ENCODE measurements around the gene ABHD16A. TPM values are rescaled to one million over a fixed set of nuclear protein-coding genes. Genes with fewer than 3 reads are reported as not detected.
"Not testable (repeated sequence)": the region's sequence is repeated elsewhere in the genome, so short reads cannot be mapped to it uniquely, and the experiment has no call there.

ABHD16A gene
- total and polyA plus RNA-seq, 4 experiments from 2014 or later: 35.9 to 69.2 (median 56.4) TPM

DNA sequence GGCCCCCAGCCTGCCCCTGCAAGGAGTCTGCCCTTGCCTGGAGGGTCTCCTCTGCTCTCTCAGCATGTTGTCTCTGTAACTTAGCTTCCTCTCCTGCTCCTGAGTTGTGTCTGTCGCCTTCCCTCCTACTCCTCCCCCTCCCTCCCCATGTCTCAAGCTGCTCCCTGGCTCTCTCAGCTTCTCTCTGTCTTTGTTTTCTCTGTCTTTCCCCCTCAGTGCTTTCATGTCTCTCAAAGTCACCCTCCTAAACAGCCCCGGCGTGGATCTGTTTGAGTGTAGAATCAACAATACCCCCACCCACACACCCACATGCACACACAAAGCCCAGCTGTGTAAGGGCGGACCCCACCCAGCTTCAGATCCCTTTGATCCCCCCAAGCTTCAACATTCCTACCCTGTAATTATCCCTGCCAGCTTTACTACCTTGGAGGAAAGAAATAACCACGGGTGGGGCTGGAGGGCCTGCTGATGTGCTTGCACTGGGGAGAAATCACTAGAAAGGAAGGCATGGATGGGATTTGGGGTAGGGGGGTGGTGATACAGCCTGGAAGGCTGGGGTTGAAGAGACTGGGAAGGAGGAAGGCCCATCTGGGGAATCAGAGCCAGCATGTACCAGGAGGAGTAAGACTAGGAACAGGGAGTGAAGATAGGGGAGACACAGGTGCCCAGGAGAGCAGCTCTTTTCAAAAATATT, 11.0 kb upstream of the ABHD16A start:
- no peaks in the 10 kb centered on the region for H3K9me3 Mint-ChIP-seq
- H3K4me3 Mint-ChIP-seq: no peak overlapping the region
- H3K4me1 Mint-ChIP-seq: peaks cover 5 to 16% (median 12%) of the 10 kb centered on the region in 4 donors
- peaks cover 0 to 1% of the 10 kb centered on the region in 2 donors for H3K27me3 Mint-ChIP-seq
- peak overlapping the region in 1 of 7 donors; percentile 2 for H3K27ac Mint-ChIP-seq
- ChIA-PET POLR2A (ENCODE audit: partially characterized antibody) (interaction anchor here (1.4 kb wide), 1 partner anchor 13 kb away, joined by 4 read pairs; no protein-coding TSS in a partner anchor), CTCF (ENCODE audit: partially characterized antibody) (interaction anchor here (1.3 kb wide), 1 partner anchor 9 kb away, joined by 3 read pairs; the partner anchor contains the start of gene MPIG6B)
- no peaks in the 10 kb centered on the region for H3K27me3 ChIP-seq (ENCODE audit: insufficient read depth, low read length)
- H3K36me3 Mint-ChIP-seq: no peaks in the 10 kb centered on the region
- no peak for DNase-seq
- no peaks in the 10 kb centered on the region for H3K9me3 ChIP-seq (ENCODE audit: control insufficient read depth in 1 of 2, low read length in 2 of 2)
- no peaks in the 10 kb centered on the region for H3K36me3 ChIP-seq (ENCODE audit: insufficient read depth, low read length)
- H3K4me1 ChIP-seq (ENCODE audit: insufficient read depth, low read length): peaks cover 11% of the 10 kb centered on the region
- no peak overlapping the region for H3K27ac ChIP-seq (ENCODE audit: low read depth, low read length)
- intact Hi-C loops (cut with micrococcal nuclease): no loop called here
- H3K4me3 ChIP-seq (ENCODE audit: low read length in 2 of 2): no peak overlapping the region

DNA sequence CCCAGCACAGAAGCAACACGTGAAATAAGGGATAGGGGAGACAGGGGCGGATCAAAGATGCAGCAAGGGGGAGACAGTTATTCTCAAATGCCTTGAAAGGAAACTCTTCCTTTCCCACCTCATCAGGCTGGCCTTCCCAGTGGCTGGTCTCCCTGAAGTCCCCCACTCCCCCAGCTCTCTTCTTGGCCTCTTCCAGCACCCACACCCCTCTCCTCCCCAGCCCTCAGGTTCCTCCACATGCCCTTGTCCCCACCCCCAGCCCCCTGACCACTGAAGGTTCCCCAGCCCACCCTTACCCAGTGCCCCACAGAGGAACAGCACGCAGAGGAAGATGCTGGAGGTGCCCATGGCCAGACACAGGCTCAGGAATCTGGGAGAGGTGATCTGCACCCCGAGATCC, 10.3 kb upstream of the ABHD16A start:
- H3K27me3 Mint-ChIP-seq: peaks cover 0 to 1% of the 10 kb centered on the region in 2 donors
- no peaks in the 10 kb centered on the region for H3K36me3 Mint-ChIP-seq
- no peak overlapping the region for H3K27ac Mint-ChIP-seq
- CTCF ChIA-PET (ENCODE audit: partially characterized antibody): interaction anchor here (1.3 kb wide), 1 partner anchor 10 kb away, joined by 3 read pairs; the partner anchor contains the start of gene MPIG6B
- POLR2A ChIA-PET (ENCODE audit: partially characterized antibody): interaction anchor here (0.8 kb wide), 1 partner anchor 10 kb away, joined by 3 read pairs; the partner anchor contains the start of gene ABHD16A
- no peak overlapping the region for H3K4me3 ChIP-seq (ENCODE audit: low read length in 2 of 2)
- no peaks in the 10 kb centered on the region for H3K9me3 Mint-ChIP-seq
- no peak overlapping the region for H3K27ac ChIP-seq (ENCODE audit: low read depth, low read length)
- H3K27me3 ChIP-seq (ENCODE audit: insufficient read depth, low read length): no peaks in the 10 kb centered on the region
- H3K4me1 ChIP-seq (ENCODE audit: insufficient read depth, low read length): peaks cover 11% of the 10 kb centered on the region
- H3K4me3 Mint-ChIP-seq: no peak overlapping the region
- intact Hi-C loops (cut with micrococcal nuclease): no loop called here
- H3K4me1 Mint-ChIP-seq: peaks cover 5 to 16% (median 12%) of the 10 kb centered on the region in 4 donors
- H3K9me3 ChIP-seq (ENCODE audit: control insufficient read depth in 1 of 2, low read length in 2 of 2): no peaks in the 10 kb centered on the region
- DNase-seq: no peak
- no peaks in the 10 kb centered on the region for H3K36me3 ChIP-seq (ENCODE audit: insufficient read depth, low read length)

DNA sequence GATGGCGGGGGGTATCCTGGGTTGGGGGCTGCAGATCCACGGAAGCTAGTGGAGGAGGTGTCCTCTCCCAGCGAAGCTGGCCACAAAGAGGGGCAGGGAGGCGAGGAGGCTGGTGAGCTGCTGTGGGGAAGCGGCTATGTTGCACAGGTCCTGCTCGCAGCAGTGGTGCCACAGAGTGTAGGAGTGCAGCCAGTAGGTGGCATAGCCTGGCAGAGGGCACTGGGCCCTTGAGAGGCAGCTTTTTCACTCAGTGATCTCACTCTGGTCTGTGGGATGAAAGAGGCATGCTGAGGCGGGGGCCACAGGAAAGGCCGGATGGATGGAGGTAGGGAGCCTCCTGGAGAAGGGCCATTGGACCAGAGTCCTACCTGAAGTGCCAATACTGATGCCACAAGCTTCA, 9.2 kb upstream of the ABHD16A start:
- H3K27me3 ChIP-seq (ENCODE audit: insufficient read depth, low read length): no peaks in the 10 kb centered on the region
- Mint-ChIP-seq H3K27me3 (peaks cover 0 to 1% of the 10 kb centered on the region in 2 donors), H3K4me1 (peaks cover 5 to 16% (median 12%) of the 10 kb centered on the region in 4 donors), H3K27ac (peak overlapping the region in 1 of 7 donors; percentile 15), H3K9me3 (no peaks in the 10 kb centered on the region), H3K4me3 (no peak overlapping the region), H3K36me3 (no peaks in the 10 kb centered on the region)
- H3K9me3 ChIP-seq (ENCODE audit: control insufficient read depth in 1 of 2, low read length in 2 of 2): no peaks in the 10 kb centered on the region
- ChIA-PET CTCF (ENCODE audit: partially characterized antibody) (interaction anchor here (2.2 kb wide), 1 partner anchor 118 kb away, joined by 9 read pairs; no protein-coding TSS in a partner anchor), POLR2A (ENCODE audit: partially characterized antibody) (interaction anchor here (0.8 to 1.6 kb wide), 3 partner anchors 9 to 118 kb away, joined by 3 to 9 read pairs (median 6); partner anchors contain the start of gene ABHD16A)
- DNase-seq: no peak
- H3K27ac ChIP-seq (ENCODE audit: low read depth, low read length): no peak overlapping the region
- H3K36me3 ChIP-seq (ENCODE audit: insufficient read depth, low read length): no peaks in the 10 kb centered on the region
- no peak overlapping the region for H3K4me3 ChIP-seq (ENCODE audit: low read length in 2 of 2)
- H3K4me1 ChIP-seq (ENCODE audit: insufficient read depth, low read length): peaks cover 11% of the 10 kb centered on the region
- intact Hi-C loops (cut with micrococcal nuclease): no loop called here

DNA sequence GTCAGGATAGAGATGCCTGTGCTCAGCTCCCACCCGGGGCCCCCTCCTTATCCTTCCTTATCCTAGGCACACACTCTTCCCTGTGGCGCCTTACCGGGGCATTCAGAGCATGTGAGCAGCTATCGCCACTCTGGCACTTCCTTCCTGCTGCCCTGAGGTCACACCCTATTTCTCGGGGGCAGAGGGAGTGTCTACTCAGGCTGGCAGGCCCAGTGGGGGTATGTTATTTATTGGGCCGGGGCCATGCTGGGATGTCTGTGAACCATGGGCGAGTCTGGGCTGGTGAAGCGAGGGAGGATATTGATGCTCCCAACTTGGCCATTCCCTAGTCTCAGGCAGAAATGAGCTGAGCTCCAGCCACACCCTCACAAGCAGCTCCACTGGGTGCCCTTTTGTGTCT, 8.1 kb upstream of the ABHD16A start:
- H3K4me1 Mint-ChIP-seq: peaks cover 5 to 16% (median 12%) of the 10 kb centered on the region in 4 donors
- POLR2A ChIA-PET (ENCODE audit: partially characterized antibody): interaction anchor here (1.6 kb wide), 1 partner anchor 8 kb away, joined by 9 read pairs; the partner anchor contains the start of gene ABHD16A
- no peak for DNase-seq
- H3K4me3 ChIP-seq (ENCODE audit: low read length in 2 of 2): no peak overlapping the region
- no peaks in the 10 kb centered on the region for H3K9me3 Mint-ChIP-seq
- no peaks in the 10 kb centered on the region for H3K27me3 ChIP-seq (ENCODE audit: insufficient read depth, low read length)
- peaks cover 11% of the 10 kb centered on the region for H3K4me1 ChIP-seq (ENCODE audit: insufficient read depth, low read length)
- intact Hi-C loops (cut with micrococcal nuclease): no loop called here
- peak overlapping the region in 1 of 7 donors; percentile 36 for H3K27ac Mint-ChIP-seq
- H3K36me3 Mint-ChIP-seq: no peaks in the 10 kb centered on the region
- no peak overlapping the region for H3K4me3 Mint-ChIP-seq
- H3K9me3 ChIP-seq (ENCODE audit: control insufficient read depth in 1 of 2, low read length in 2 of 2): no peaks in the 10 kb centered on the region
- H3K36me3 ChIP-seq (ENCODE audit: insufficient read depth, low read length): no peaks in the 10 kb centered on the region
- CTCF ChIA-PET (ENCODE audit: partially characterized antibody): interaction anchor here (1.1 to 2.2 kb wide), 2 partner anchors 101 to 119 kb away, joined by 3 to 9 read pairs; no protein-coding TSS in a partner anchor
- no peak overlapping the region for H3K27ac ChIP-seq (ENCODE audit: low read depth, low read length)
- peaks cover 0 to 1% of the 10 kb centered on the region in 2 donors for H3K27me3 Mint-ChIP-seq

DNA sequence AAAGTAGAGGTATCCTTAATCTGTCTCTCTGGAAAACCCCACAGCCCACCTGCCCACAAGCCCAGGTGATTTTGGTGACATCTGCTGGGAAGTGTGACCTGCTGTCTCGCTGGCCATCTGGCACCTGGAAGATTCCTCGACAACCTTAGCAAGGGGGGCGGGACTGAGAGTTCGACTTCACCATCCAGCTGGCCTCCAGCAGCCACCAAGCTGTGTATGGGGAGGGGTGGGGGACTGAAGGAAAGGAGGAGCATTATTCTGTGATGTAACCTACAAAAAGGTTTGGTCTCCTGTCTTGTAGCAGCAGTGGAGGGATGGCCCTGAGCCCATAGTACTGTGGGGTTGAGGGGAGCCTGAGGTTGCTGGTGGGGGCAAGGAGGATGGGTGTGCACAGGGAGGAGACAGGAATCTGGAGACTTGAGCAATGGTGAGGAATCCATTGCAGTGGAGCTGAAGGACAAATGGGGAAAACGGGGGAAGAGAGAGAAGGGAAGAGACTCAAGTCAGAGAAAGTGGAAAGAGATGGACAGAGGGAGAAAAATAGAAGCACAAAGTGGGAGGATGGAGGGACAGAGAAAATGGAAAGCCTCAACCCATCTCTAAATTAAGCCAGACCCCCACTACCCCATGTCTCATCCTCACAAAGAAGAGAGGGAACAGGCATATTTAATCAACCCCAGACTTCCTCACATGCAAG, 7.5 kb upstream of the ABHD16A start:
- H3K4me3 ChIP-seq (ENCODE audit: low read length in 2 of 2): no peak overlapping the region
- CTCF ChIA-PET (ENCODE audit: partially characterized antibody): interaction anchor here (1.1 kb wide), 1 partner anchor 101 kb away, joined by 3 read pairs; no protein-coding TSS in a partner anchor
- H3K9me3 Mint-ChIP-seq: no peaks in the 10 kb centered on the region
- peaks cover 0 to 1% of the 10 kb centered on the region in 2 donors for H3K27me3 Mint-ChIP-seq
- H3K27ac Mint-ChIP-seq: no peak overlapping the region
- peak overlapping the region in 1 of 8 donors; percentile 9 for H3K4me3 Mint-ChIP-seq
- no peaks in the 10 kb centered on the region for H3K9me3 ChIP-seq (ENCODE audit: control insufficient read depth in 1 of 2, low read length in 2 of 2)
- DNase-seq: no peak
- H3K4me1 Mint-ChIP-seq: peaks cover 5 to 16% (median 12%) of the 10 kb centered on the region in 4 donors
- peaks cover 11% of the 10 kb centered on the region for H3K4me1 ChIP-seq (ENCODE audit: insufficient read depth, low read length)
- no peaks in the 10 kb centered on the region for H3K36me3 ChIP-seq (ENCODE audit: insufficient read depth, low read length)
- no peaks in the 10 kb centered on the region for H3K36me3 Mint-ChIP-seq
- no peaks in the 10 kb centered on the region for H3K27me3 ChIP-seq (ENCODE audit: insufficient read depth, low read length)
- intact Hi-C loops (cut with micrococcal nuclease): no loop called here
- POLR2A ChIA-PET (ENCODE audit: partially characterized antibody): interaction anchor here (1.6 kb wide), 1 partner anchor 8 kb away, joined by 9 read pairs; the partner anchor contains the start of gene ABHD16A
- H3K27ac ChIP-seq (ENCODE audit: low read depth, low read length): no peak overlapping the region

DNA sequence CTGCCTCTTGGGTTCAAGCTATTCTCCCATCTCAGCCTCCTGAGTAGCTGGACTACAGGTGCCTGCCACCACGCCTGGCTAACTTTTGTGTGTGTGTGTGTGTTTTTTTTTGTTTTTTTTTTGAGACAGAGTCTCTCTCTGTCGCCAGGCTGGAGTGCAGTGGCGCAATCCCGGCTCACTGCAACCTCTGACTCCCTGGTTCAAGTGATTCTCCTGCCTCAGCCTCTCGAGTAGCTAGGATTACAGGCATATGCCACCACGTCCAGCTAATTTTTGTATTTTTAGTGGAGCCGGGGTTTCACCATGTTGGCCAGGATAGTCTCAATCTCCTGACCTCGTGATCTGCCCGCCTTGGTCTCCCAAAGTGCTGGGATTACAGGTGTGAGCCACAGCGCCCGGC, 6.0 kb upstream of the ABHD16A start:
- H3K4me1 Mint-ChIP-seq: peaks cover 5 to 16% (median 11%) of the 10 kb centered on the region in 4 donors
- H3K9me3 Mint-ChIP-seq; intact Hi-C loops (cut with micrococcal nuclease); H3K36me3 ChIP-seq (ENCODE audit: insufficient read depth, low read length); POLR2A ChIA-PET (ENCODE audit: partially characterized antibody); H3K27ac ChIP-seq (ENCODE audit: low read depth, low read length); H3K4me3 ChIP-seq (ENCODE audit: low read length in 2 of 2); DNase-seq; H3K36me3 Mint-ChIP-seq; H3K27me3 Mint-ChIP-seq; H3K27ac Mint-ChIP-seq; H3K4me3 Mint-ChIP-seq; H3K27me3 ChIP-seq (ENCODE audit: insufficient read depth, low read length); H3K9me3 ChIP-seq (ENCODE audit: control insufficient read depth in 1 of 2, low read length in 2 of 2): not testable (repeated sequence)
- H3K4me1 ChIP-seq (ENCODE audit: insufficient read depth, low read length): peaks cover 11% of the 10 kb centered on the region
- CTCF ChIA-PET (ENCODE audit: partially characterized antibody): interaction anchor here (0.6 to 0.8 kb wide), 2 partner anchors 60 to 435 kb away, joined by 3 to 4 read pairs; no protein-coding TSS in a partner anchor

DNA sequence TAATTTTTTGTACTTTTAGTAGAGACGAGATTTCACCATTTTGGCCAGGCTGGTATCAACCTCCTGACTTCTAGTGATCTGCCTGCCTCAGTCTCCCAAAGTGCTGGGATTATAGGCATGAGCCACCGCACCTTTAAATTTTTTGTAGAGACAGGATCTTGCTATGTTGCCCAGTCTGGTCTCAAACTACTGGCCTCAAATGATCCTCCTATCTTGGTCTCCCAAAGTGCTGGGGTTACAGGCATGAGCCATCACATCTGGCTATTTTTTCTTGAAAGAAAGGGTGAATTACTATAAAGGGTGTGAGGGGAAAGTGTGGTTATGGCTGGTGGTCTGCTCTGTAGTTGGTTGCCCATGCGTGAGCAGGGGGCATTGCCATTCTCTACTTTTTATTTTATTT, 5.1 kb upstream of the ABHD16A start:
- H3K4me1 Mint-ChIP-seq: peaks cover 7 to 23% (median 18%) of the 10 kb centered on the region in 4 donors
- H3K27me3 Mint-ChIP-seq: peaks cover 0 to 1% of the 10 kb centered on the region in 2 donors
- POLR2A ChIA-PET (ENCODE audit: partially characterized antibody): no interaction called here
- Histone ChIP-seq H3K4me3 (ENCODE audit: low read length in 2 of 2) (no peak overlapping the region), H3K4me1 (ENCODE audit: insufficient read depth, low read length) (peaks cover 19% of the 10 kb centered on the region), H3K27ac (ENCODE audit: low read depth, low read length) (no peak overlapping the region), H3K9me3 (ENCODE audit: control insufficient read depth in 1 of 2, low read length in 2 of 2) (no peaks in the 10 kb centered on the region), H3K27me3 (ENCODE audit: insufficient read depth, low read length) (no peaks in the 10 kb centered on the region), H3K36me3 (ENCODE audit: insufficient read depth, low read length) (no peaks in the 10 kb centered on the region)
- CTCF ChIA-PET (ENCODE audit: partially characterized antibody): interaction anchor here (0.6 to 0.7 kb wide), 2 partner anchors 104 to 436 kb away, joined by 3 to 4 read pairs; no protein-coding TSS in a partner anchor
- peaks cover 0 to 2% of the 10 kb centered on the region in 2 donors for H3K36me3 Mint-ChIP-seq
- no peak overlapping the region for H3K4me3 Mint-ChIP-seq
- H3K9me3 Mint-ChIP-seq: no peaks in the 10 kb centered on the region
- H3K27ac Mint-ChIP-seq: no peak overlapping the region
- no peak for DNase-seq
- intact Hi-C loops (cut with micrococcal nuclease): no loop called here
